B cell (primary cell): ENCODE results near the gene SERPINI1.

Experiments used
- CTCF ChIP-seq: fragments of 200-600 bp; IDR thresholded peaks from one replicate; pipeline ENCODE4 v1.8.0; 2022; ENCODE audit warnings: antibody characterized with exemption, mild to moderate bottlenecking
- EZH2 ChIP-seq: IDR thresholded peaks from 2 replicates; pipeline ENCODE4 v1.6.1; 2012; ENCODE audit warnings: borderline replicate concordance, low read depth, mild to moderate bottlenecking, moderate library complexity, low read length; ENCODE audit not compliant: insufficient read depth, poor library complexity, severe bottlenecking

- TF ChIP-seq CTCF (no peak), EZH2 (no peak)
Observed at GRCh38 chr3:167829071-167829470, 93.5 kb downstream of the SERPINI1 start.
